ENCODE results near the gene TSPAN7. TPM values are rescaled to one million over a fixed set of nuclear protein-coding genes. Genes with fewer than 3 reads are reported as not detected.
A peak's percentile ranks its signal among the peaks of the same experiment; 100 is the strongest.

Gene TSPAN7
- total RNA-seq, 1 donor from 2014 or later, result 54.6 TPM

- no peak for DNase-seq
- intact Hi-C loops (cut with DNase I), result no loop called here
- H3K27ac ChIP-seq, result no peak overlapping the region
- H3K4me3 ChIP-seq, result no peak overlapping the region
- no peak for TF ChIP-seq CTCF (IDR thresholded peaks at IDR 0.05)
- no peaks in the 10 kb centered on the region for H3K27me3 ChIP-seq (ENCODE audit: low read depth)
- no peaks in the 10 kb centered on the region for H3K9me3 ChIP-seq
- H3K4me1 ChIP-seq, result no peaks in the 10 kb centered on the region
- no peaks in the 10 kb centered on the region for H3K36me3 ChIP-seq
- no peak for ATAC-seq
Observed at GRCh38 chrX:38620623-38621022, 59.3 kb downstream of the TSPAN7 start.

- ATAC-seq, result no peak
- Histone ChIP-seq H3K27me3 (ENCODE audit: low read depth) (no peaks in the 10 kb centered on the region), H3K36me3 (no peaks in the 10 kb centered on the region), H3K4me1 (no peaks in the 10 kb centered on the region), H3K4me3 (no peak overlapping the region), H3K27ac (no peak overlapping the region), H3K9me3 (no peaks in the 10 kb centered on the region)
- DNase-seq, result no peak
- intact Hi-C loops (cut with DNase I), result no loop called here
- TF ChIP-seq CTCF (IDR thresholded peaks at IDR 0.05), result no peak
Observed at GRCh38 chrX:38626296-38626695, 65.0 kb downstream of the TSPAN7 start.

GRCh38 chrX:38627683-38628082 is 66.3 kb downstream of the TSPAN7 start:
- peak; percentile 61 to 66 for ATAC-seq
- peak; percentile 37 for TF ChIP-seq CTCF (IDR thresholded peaks at IDR 0.05)
- no peak for DNase-seq
- Histone ChIP-seq H3K9me3 (no peaks in the 10 kb centered on the region), H3K4me3 (no peak overlapping the region), H3K4me1 (no peaks in the 10 kb centered on the region), H3K36me3 (no peaks in the 10 kb centered on the region), H3K27ac (no peak overlapping the region), H3K27me3 (ENCODE audit: low read depth) (no peaks in the 10 kb centered on the region)
- intact Hi-C loops (cut with DNase I), result no loop called here

- Histone ChIP-seq H3K36me3 (no peaks in the 10 kb centered on the region), H3K27ac (no peak overlapping the region), H3K4me3 (no peak overlapping the region), H3K4me1 (no peaks in the 10 kb centered on the region), H3K27me3 (ENCODE audit: low read depth) (no peaks in the 10 kb centered on the region), H3K9me3 (no peaks in the 10 kb centered on the region)
- intact Hi-C loops (cut with DNase I), result no loop called here
- ATAC-seq (no peak), DNase-seq (no peak)
- no peak for TF ChIP-seq CTCF (IDR thresholded peaks at IDR 0.05)
Observed at GRCh38 chrX:38628587-38628986, 67.2 kb downstream of the TSPAN7 start.

- TF ChIP-seq CTCF (IDR thresholded peaks at IDR 0.05), result no peak
- Histone ChIP-seq H3K36me3 (no peaks in the 10 kb centered on the region), H3K4me3 (no peak overlapping the region), H3K4me1 (no peaks in the 10 kb centered on the region), H3K9me3 (no peaks in the 10 kb centered on the region), H3K27ac (no peak overlapping the region), H3K27me3 (ENCODE audit: low read depth) (no peaks in the 10 kb centered on the region)
- intact Hi-C loops (cut with DNase I), result no loop called here
- DNase-seq (no peak), ATAC-seq (no peak)
Observed at GRCh38 chrX:38632516-38632915, 71.2 kb downstream of the TSPAN7 start.

GRCh38 chrX:38634665-38635064 is 73.3 kb downstream of the TSPAN7 start:
- ATAC-seq (no peak), DNase-seq (no peak)
- Histone ChIP-seq H3K36me3 (no peaks in the 10 kb centered on the region), H3K27me3 (ENCODE audit: low read depth) (no peaks in the 10 kb centered on the region), H3K4me1 (no peaks in the 10 kb centered on the region), H3K27ac (no peak overlapping the region), H3K4me3 (no peak overlapping the region), H3K9me3 (no peaks in the 10 kb centered on the region)
- intact Hi-C loops (cut with DNase I), result no loop called here
- TF ChIP-seq CTCF (IDR thresholded peaks at IDR 0.05), result no peak

All from lower lobe of right lung (tissue), 2 donors.